Tongue (tissue), 2 donors: Measurements from ENCODE around the gene WDR93. TPM values are rescaled to one million over a fixed set of nuclear protein-coding genes. Genes with fewer than 3 reads are reported as not detected.
"Not testable (repeated sequence)": the region's sequence is repeated elsewhere in the genome, so short reads cannot be mapped to it uniquely, and the experiment has no call there.

Source experiments
- DNase-seq: peaks from one replicate; pipeline ENCODE4 v3.0.0-alpha.2; 2015
- total RNA-seq: library from RNA; depleted of rRNA; stranded (reverse); fragments of >200 nt; gene quantifications from one replicate; pipeline ENCODE4 v1.2.3, GENCODE V29; 2014

WDR93 gene
- total RNA-seq, 1 donor from 2014 or later: not detected

GRCh38 chr15:89685995-89686394, 4.6 kb upstream of the WDR93 start:
- no peak for DNase-seq

GRCh38 chr15:89686522-89686921, 4.1 kb upstream of the WDR93 start:
- DNase-seq: no peak

- DNase-seq: not testable (repeated sequence)
Measured at GRCh38 chr15:89689930-89690275, 708 bp upstream of the WDR93 start.

DNA sequence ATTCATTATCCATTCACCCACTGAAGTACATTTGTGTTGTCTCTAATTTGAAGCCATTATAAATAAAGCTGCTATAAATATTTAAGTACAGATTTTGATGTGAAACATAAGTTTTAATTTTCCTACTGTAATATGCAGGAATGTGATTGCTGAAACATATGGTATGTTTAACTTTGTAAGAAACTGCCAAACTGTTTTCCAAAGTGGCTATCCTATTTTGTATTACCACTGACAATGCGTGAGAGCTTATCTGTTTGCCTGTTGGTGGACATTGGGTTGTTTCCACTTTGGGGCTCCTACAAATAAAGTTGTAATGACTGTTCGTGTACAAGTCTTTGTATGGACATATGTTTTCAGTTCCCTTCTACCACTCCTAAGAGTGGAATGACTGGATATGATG, 2.5 kb downstream of the WDR93 start:
- DNase-seq: no peak

GRCh38 chr15:89693696-89694095, 3.1 kb downstream of the WDR93 start:
- no peak for DNase-seq

DNA sequence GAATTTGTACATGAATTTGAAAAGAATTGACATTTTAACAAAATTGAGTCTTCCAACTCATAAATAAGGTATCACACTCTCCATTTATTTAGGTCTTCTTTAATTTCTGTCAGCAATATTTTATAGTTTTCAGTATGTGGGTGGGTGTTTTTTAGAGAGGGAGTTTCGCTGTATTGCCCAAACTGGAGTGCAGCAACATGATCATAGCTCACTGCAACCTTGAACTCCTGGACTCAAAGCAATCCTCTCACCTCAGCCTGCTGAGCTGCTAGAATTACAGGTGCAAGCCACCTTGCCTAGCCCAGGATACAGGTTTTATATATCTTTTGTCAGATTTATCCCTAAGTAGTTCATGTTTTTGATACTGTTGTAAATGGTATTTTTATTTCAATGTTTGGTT, 4.6 kb downstream of the WDR93 start:
- DNase-seq: no peak

DNA sequence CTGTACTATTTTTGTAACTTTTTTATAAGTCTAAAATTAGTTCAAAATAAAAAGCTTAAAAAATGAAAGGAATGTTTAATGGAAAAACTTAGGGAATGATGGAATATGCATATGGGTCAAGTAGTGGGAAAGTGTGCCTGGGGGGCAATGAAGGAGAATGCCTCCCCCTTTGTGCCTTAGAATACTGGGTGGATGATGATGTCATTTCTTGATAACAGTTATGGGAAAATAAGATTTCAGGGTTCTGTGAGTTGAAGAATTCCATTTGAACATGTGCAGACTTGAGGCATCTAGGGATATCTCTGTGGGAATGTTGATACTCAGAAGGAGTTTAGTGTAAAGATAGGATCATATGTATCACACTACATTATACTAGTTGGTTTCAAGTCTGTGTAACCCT, 13.8 kb downstream of the WDR93 start:
- no peak for DNase-seq

DNA sequence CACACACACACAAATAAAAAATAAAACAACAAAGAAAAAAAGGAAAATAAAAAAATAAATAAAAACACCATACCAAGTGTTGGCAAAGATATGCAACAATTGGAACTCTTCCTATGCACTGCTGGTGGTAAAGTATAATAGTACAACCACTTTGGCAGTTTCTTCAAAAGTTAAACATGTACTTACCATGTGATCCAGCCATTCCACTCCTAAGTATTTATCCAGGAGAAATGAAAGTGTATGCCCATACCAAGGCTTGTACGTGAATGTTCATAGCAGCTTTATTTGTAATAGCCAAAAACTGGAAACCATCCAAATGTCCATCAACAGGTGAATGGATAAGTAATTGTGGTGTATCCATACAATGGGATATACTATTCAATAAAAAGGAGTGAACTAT, 17.0 kb downstream of the WDR93 start:
- DNase-seq: peak; percentile 3

DNA sequence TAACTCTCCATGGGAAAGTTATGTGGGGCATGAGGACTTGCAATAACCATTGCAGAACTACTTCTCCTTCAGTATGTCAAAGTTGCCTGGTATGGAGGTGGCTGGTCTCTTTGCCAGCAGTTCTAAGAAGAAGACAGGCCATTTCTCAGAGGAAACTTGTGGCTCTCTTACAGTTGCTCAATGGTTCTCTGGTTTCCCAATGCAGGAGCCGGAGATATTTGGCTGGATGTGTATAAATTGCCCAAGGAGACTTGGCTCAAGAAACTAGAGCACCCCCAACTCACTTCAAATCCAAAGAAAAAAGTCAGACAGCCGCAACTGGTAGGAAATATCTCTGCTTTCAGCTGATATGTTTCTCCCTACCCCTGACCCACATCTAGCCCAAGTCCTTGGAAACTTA, 24.2 kb downstream of the WDR93 start:
- no peak for DNase-seq

GRCh38 chr15:89723031-89723430, 32.4 kb downstream of the WDR93 start:
- DNase-seq: no peak

DNA sequence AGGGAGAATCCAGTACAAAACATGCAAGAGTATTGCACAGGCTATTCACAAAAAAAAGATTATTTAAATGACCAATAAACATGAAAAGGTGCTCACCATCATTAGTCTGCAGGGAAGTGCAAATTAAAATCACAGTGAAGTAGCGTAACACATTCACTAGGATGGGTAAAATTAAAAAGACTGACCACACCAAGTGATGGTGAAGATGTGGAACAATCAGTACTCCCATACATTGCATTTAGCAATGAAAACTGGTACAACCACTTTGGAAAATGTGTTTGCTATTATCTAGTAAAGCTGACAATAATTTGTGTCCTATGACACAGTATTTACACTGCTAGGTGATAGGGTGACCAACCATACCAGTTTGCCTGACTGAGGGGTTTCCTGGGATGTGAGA, 34.0 kb downstream of the WDR93 start:
- no peak for DNase-seq

DNA sequence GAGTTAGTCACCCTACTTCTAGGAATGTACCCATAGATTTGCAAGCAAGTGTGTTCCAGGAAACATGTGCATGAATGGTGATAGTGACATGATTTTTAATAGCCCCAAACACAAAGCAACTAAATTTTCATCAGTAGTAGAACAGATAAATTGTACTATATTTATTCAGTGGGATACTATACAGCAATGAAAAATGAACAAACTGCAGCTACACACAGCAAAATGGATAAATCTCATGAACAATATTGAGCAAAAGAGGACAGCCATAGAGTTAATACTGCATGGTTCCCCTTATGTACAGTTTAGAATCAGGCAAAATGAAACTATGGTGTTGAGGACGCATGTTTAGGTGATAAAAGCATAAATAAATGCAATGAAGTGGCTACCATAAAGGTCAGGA, 34.5 kb downstream of the WDR93 start:
- no peak for DNase-seq

- no peak for DNase-seq
Measured at GRCh38 chr15:89728254-89728653, 37.6 kb downstream of the WDR93 start.

GRCh38 chr15:89731275-89731674, 40.7 kb downstream of the WDR93 start:
- no peak for DNase-seq

- peak; percentile 13 for DNase-seq
Measured at GRCh38 chr15:89732451-89733172, 42.0 kb downstream of the WDR93 start.

- no peak for DNase-seq
Measured at GRCh38 chr15:89735773-89736172, 45.2 kb downstream of the WDR93 start.

GRCh38 chr15:89740137-89740536, 49.5 kb downstream of the WDR93 start:
- DNase-seq: peak; percentile 86

- DNase-seq: no peak
Measured at GRCh38 chr15:89743011-89743410, 52.4 kb downstream of the WDR93 start.

DNA sequence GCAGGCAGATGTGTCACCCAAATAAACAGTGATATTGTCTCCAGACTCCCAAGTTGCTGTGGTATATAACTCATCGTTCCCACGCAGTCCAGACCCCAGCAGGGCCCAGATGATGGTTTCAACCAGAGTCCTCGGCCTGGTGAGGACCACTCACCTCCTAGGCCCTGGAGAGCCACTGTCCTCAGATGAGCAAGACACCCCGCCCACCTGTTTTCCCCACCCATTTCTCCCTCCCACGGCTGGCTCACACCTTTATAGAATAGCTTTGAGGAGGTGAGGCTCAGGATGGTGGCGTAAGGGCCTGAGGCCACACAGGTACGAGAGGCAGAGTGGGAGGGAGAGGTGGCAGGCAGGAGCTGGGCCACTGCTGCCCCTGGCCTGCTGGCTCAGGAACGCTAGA, 53.0 kb downstream of the WDR93 start:
- DNase-seq: no peak

- no peak for DNase-seq
Measured at GRCh38 chr15:89745131-89745530, 54.5 kb downstream of the WDR93 start.

DNA sequence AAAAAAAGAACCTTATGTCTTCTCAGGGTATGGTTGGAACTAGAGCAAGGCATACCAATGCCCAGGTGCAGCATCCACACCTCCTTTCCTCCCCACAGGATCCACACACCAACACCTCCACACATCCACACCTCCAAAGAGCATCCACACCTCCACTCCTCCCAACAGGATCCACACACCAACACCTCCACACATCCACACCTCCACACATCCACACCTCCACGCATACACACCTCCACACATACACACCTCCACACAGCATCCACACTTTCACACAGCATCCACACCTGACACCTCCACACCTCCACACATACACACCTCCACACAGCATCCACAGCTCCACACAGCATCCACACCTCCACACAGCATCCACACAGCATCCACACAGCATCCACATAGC, 55.2 kb downstream of the WDR93 start:
- no peak for DNase-seq

- no peak for DNase-seq
Measured at GRCh38 chr15:89746386-89746780, 55.8 kb downstream of the WDR93 start.

DNA sequence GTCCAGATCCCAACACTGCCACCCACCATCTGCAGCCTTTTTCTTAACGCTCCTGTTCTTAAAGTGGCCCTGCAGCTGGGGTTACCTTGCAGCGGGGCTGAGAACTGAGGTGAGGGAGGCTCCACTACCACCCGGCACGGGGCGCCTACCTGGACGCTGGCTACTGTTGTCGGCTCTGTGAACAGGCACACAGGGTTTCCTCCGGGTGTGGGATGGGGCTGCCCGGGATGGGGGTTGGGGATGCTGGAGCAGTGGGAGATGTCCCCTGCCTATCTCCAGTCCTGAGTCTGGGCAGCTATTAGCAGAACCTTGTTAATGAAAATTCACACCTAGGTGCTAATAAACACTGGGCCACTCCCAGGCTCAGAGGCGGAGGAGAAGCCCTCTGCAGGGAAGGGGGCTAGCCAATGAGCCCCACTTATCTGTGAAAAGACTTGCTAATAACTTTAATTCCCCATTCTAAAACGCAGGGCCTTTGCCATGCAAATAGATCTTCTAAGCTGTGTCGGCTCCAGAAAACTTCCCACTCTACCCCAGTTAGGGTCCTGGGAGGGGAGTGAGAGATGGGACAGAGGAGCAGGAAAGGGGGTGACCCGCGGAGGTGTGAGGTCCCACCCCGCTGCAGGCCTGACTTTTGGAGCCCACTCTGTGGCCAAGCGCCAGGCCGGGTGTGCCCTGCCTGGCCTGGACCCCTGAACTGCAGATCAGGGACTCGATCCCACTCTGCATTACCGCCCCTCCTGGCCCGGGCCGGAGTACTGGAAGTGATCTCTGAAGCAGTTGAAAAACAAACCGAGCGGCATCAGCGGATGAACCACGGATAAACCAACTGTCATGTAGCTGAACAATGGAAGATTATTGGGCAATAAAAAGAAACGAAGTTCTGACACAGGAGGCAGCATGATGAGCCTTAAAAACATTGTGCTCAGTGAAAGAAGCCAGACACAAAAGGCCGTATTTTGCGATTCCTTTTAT, 57.4 kb downstream of the WDR93 start:
- no peak for DNase-seq

DNA sequence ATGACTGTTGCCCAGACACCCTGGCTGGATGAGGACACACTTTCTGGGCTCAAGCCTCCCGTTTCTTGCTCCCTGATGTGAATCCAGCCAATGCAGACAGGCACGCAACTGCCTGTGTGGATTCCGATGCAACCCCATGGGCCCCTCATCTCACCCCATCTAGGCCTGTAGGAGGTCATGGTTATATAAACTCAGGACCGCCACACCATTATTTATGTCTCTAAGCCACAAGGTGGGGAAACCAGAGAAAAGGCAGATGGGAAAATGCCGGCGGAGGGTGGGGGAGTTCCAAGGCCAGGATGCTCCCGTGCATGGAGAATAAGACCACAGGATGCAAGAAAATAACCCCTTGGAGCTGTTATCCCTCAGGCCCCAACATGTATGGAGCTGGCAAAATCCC, 58.4 kb downstream of the WDR93 start:
- DNase-seq: no peak
